Camera-type eye (tissue), 1 donor: ENCODE data around the gene HECTD2. TPM values are rescaled to one million over a fixed set of nuclear protein-coding genes. Genes with fewer than 3 reads are reported as not detected.

Source experiments
- total RNA-seq: library from RNA; depleted of rRNA; stranded (reverse); fragments of >200 nt; gene quantifications from one replicate; pipeline ENCODE4 v1.2.3, GENCODE V29; 2014

Gene HECTD2
- total RNA-seq, result 69.3 TPM

DNA sequence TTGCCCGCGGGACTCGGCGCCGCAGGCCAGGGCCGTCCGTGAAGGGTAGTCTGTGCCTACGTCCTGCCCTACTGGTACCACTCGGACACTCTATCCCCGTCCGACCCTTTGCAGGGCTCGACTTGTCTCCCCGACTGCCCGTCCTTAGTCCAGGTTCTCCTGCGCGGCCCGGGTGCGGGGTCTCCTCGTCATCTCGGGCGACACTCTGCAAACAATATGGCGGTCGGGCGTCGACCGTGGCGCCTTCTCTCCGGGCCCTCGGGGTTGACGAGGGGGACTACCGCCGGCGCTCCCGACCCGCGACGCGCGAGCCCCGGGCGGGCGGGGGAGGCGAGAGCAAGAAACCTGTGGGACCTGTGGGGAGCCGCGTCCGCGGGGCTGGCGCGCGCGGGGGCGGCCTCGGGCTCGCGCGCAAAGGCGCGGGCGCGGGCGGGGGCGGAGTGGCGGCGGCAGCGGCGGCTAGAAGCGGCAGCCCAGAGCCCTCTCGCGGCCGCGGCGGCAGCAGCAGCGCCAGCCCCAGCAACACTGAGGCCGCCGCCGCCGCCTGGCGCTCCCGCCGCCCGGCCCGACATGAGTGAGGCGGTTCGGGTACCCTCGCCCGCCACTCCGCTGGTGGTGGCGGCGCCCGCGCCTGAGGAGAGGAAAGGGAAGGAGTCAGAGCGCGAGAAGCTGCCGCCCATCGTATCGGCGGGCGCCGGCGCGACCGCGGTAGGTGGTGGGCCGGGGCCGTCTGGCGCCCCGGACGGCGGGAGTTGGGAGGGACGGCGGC lies at the start of gene HECTD2:
Gene HECTD2, plus strand, starts transcription at position 476 of the 769 bp plus-strand sequence. Its CDS starts 95 bp downstream, at position 571.

Other genes starting within 250 kb of the HECTD2 start
- 47.3 TPM for gene PCGF5, start 189.7 kb upstream of the HECTD2 start, total RNA-seq
- 69.8 TPM for gene PPP1R3C, start 222.7 kb downstream of the HECTD2 start, total RNA-seq